C4-2B (cell line): ENCODE measurements around the gene BRD4.

Source experiments
- CTCF ChIP-seq: fragments of 450-650 bp; conservative IDR thresholded peaks from 2 replicates; pipeline ENCODE4 v1.5.1; 2017; ENCODE audit warnings: mild to moderate bottlenecking
- ZFX ChIP-seq: fragments of 450-650 bp; IDR thresholded peaks from 2 replicates; pipeline ENCODE4 v1.6.1; 2017

- TF ChIP-seq CTCF (no peak; the same call in 1 of the 2 replicates), ZFX (no peak)
Measured at GRCh38 chr19:15251749-15252397, 80.5 kb downstream of the BRD4 start.
